Measurements from ENCODE around the gene BANK1. TPM values are rescaled to one million over a fixed set of nuclear protein-coding genes. Genes with fewer than 3 reads are reported as not detected.

BANK1 gene
- total and polyA plus RNA-seq, 2 of the 4 experiments (the other 2 are of a cell fraction) = under 0.01 to 0.51 TPM

GRCh38 chr4:101795704-101796103, 5.2 kb downstream of the BANK1 start:
- Histone ChIP-seq H4K8ac (ENCODE audit: low read depth in 2 of 2, low read length in 2 of 2) (no peak overlapping the region), H3K56ac (ENCODE audit: extremely low read depth, insufficient read depth, low read length) (no peak overlapping the region), H3K23ac (ENCODE audit: low read depth, low read length) (no peak overlapping the region), H3K9ac (ENCODE audit: low read depth, low read length) (no peak overlapping the region), H3K36me3 (ENCODE audit: control insufficient read depth, insufficient read depth, low read length) (no peaks in the 10 kb centered on the region), H3K9me1 (ENCODE audit: insufficient read depth, low read length) (no peaks in the 10 kb centered on the region), H2BK5ac (ENCODE audit: low read depth, low read length, poor library complexity, severe bottlenecking) (no peak overlapping the region), H2BK15ac (ENCODE audit: low read depth, low read length) (no peak overlapping the region), H2AK5ac (ENCODE audit: low read depth, low read length) (no peak overlapping the region), H3K4me1 (ENCODE audit: control insufficient read depth, insufficient read depth, low read length) (no peaks in the 10 kb centered on the region), H3K27ac (ENCODE audit: insufficient read depth, low read length) (no peak overlapping the region), H3K4ac (ENCODE audit: low read depth, low read length) (no peak overlapping the region), H2AK9ac (replicated peaks; ENCODE audit: low read depth, low read length, poor library complexity) (no peak overlapping the region), H2AFZ (replicated peaks; ENCODE audit: low read length, poor library complexity) (no peak overlapping the region), H4K5ac (ENCODE audit: low read depth, low read length) (no peak overlapping the region), H4K20me1 (ENCODE audit: insufficient read depth, low read length) (no peaks in the 10 kb centered on the region), H4K91ac (ENCODE audit: insufficient read depth, low read depth, low read length) (no peak overlapping the region), H3K79me1 (ENCODE audit: low read depth in 1 of 2, low read length in 2 of 2) (no peaks in the 10 kb centered on the region), H2BK120ac (ENCODE audit: low read depth, low read length) (no peak overlapping the region), H3K4me2 (ENCODE audit: low read depth, low read length) (no peak overlapping the region), H3K4me3 (ENCODE audit: insufficient read depth, low read depth, low read length) (no peak overlapping the region), H3K27me3 (ENCODE audit: control insufficient read depth, insufficient read depth, low read length) (peaks cover 3% of the 10 kb centered on the region; the same call in 1 of the 2 replicates), H2BK20ac (ENCODE audit: low read depth, low read length) (no peak overlapping the region), H3K18ac (ENCODE audit: low read depth, low read length) (no peak overlapping the region), H3K14ac (replicated peaks; ENCODE audit: low read depth, low read length) (no peak overlapping the region), H3K9me3 (ENCODE audit: control insufficient read depth, insufficient read depth, low read length) (no peaks in the 10 kb centered on the region)
- CTCF ChIA-PET = no interaction called here
- DNase-seq (no peak), ATAC-seq (ENCODE audit: low read depth) (no peak)
- BruUV-seq (replicated peaks) = no TSS peak
- dilution Hi-C loops (cut with HindIII; ENCODE audit: low sequenced_read_pairs, unreplicated experiment) = no loop called here
- POLR2A ChIA-PET (ENCODE audit: unreplicated experiment) = no interaction called here
- TF ChIP-seq MAFK (IDR thresholded peaks at IDR 0.05; ENCODE audit: low read depth, low read length) (no peak), RAD21 (IDR thresholded peaks at IDR 0.05; ENCODE audit: low read length) (no peak), FOS (IDR thresholded peaks at IDR 0.05; ENCODE audit: low read depth, low read length) (no peak), NFE2L2 (IDR thresholded peaks at IDR 0.05; ENCODE audit: low read depth, low read length) (no peak), CEBPB (IDR thresholded peaks at IDR 0.05; ENCODE audit: low read depth, low read length) (no peak), CHD1 (IDR thresholded peaks at IDR 0.05; ENCODE audit: low read depth, low read length) (no peak)
- intact Hi-C loops (cut with micrococcal nuclease) = no loop called here
- in situ Hi-C loops (cut with MboI; ENCODE audit: low sequenced_read_pairs) = no loop called here
